ENCODE results near the gene MANSC4. TPM values are rescaled to one million over a fixed set of nuclear protein-coding genes. Genes with fewer than 3 reads are reported as not detected.

Gene MANSC4
- total and polyA plus RNA-seq, 10 of the 15 experiments (the other 5 are each of a cell fraction or from before 2014, with no cell fraction given) = 0.18 to 0.21 (median 0.19) TPM; not detected in 7

- no peaks in the 10 kb centered on the region for H3K9me3 ChIP-seq (replicated peaks; ENCODE audit: control insufficient read depth, insufficient read depth, low read length)
- SMC1A ChIA-PET (ENCODE audit: uncharacterized antibody, unreplicated experiment) = interaction anchor here (0.7 to 4.6 kb wide), 3 partner anchors 10 to 90 kb away, joined by 3 to 70 read pairs (median 3); no protein-coding TSS in a partner anchor
- in situ Hi-C loops (cut with MboI) = no loop called here
- H3K4me1 ChIP-seq (ENCODE audit: control insufficient read depth, insufficient read depth, low read length) = peaks cover 34% of the 10 kb centered on the region
- peak overlapping the region; percentile 61 for H3K27ac ChIP-seq (ENCODE audit: control insufficient read depth, insufficient read depth)
- H3K4me3 ChIP-seq = peak overlapping the region; percentile 26
- H3K9ac ChIP-seq (ENCODE audit: control insufficient read depth, insufficient read depth, low read length) = peak overlapping the region; percentile 37; the same call in 1 of the 2 replicates
- intact Hi-C loops (cut with micrococcal nuclease; ENCODE audit: unreplicated experiment) = loop anchor here (5.0 kb wide), 1 partner anchor 68 kb away; no protein-coding TSS in a partner anchor
- H3K79me2 ChIP-seq (ENCODE audit: control insufficient read depth, insufficient read depth, low read length) = no peaks in the 10 kb centered on the region
- DNase-seq (ENCODE audit: low read depth, low spot score) = peak; percentile 60
- RAD21 ChIA-PET (ENCODE audit: unreplicated experiment) = interaction anchor here (0.9 kb wide), 1 partner anchor 91 kb away, joined by 3 read pairs; no protein-coding TSS in a partner anchor
- no peaks in the 10 kb centered on the region for H4K20me1 ChIP-seq (ENCODE audit: control insufficient read depth, insufficient read depth)
- CTCF ChIA-PET = interaction anchor here (1.2 to 5.5 kb wide), 2 partner anchors 10 to 90 kb away, joined by 4 to 122 read pairs; no protein-coding TSS in a partner anchor
- H2AFZ ChIP-seq (ENCODE audit: control insufficient read depth, low read depth, low read length) = peak overlapping the region; percentile 71
- BruUV-seq (replicated peaks) = no TSS peak
- no peaks in the 10 kb centered on the region for H3K36me3 ChIP-seq (ENCODE audit: control insufficient read depth in 2 of 2, insufficient read depth in 2 of 2, low read length in 1 of 2)
- peak; percentile 70 for ATAC-seq
- 2% methylated on average over 12 of the region's 12 CpGs for WGBS (ENCODE audit: insufficient coverage, insufficient replicate concordance, low lambda C conversion rate, missing lambda C conversion rate)
- peak; percentile 84 for FAIRE-seq
- POLR2A ChIA-PET = no interaction called here
- peak overlapping the region; percentile 94 for H3K4me2 ChIP-seq (ENCODE audit: control insufficient read depth, insufficient read depth)
- H3K27me3 ChIP-seq (replicated peaks in 1 of 2; ENCODE audit: control insufficient read depth in 2 of 2, insufficient read depth in 2 of 2, low read length in 1 of 2) = no peaks in the 10 kb centered on the region; a peak in 1 of 4 replicates
- TF ChIP-seq FOXM1 (IDR thresholded peaks at IDR 0.05; ENCODE audit: low read depth, low read length) (peak; percentile 58), NFIC (IDR thresholded peaks at IDR 0.05; ENCODE audit: low read depth, low read length) (peak; percentile 75), CHD1 (IDR thresholded peaks at IDR 0.05; ENCODE audit: low read depth, low read length) (no peak), TCF12 (IDR thresholded peaks at IDR 0.05; ENCODE audit: low read depth, low read length) (peak; percentile 84), TAF1 (IDR thresholded peaks at IDR 0.05; ENCODE audit: borderline replicate concordance, low read depth, low read length) (peak; percentile 70; the same call in 1 of the 2 replicates), SMAD5 (IDR thresholded peaks at IDR 0.05; ENCODE audit: low read depth) (no peak), CHD4 (IDR thresholded peaks at IDR 0.05) (no peak), TCF3 (IDR thresholded peaks at IDR 0.05; ENCODE audit: borderline replicate concordance, insufficient read depth, low read depth, low read length) (peak; percentile 91), JUNB (IDR thresholded peaks at IDR 0.05) (peak; percentile 64), RUNX3 (IDR thresholded peaks at IDR 0.05; ENCODE audit: low read length) (peak; percentile 88), MEF2A (IDR thresholded peaks at IDR 0.05; ENCODE audit: insufficient read depth, low read depth, low read length) (peak; percentile 45; the same call in 1 of the 2 replicates), CREM (IDR thresholded peaks at IDR 0.05; ENCODE audit: low read depth) (0 out of 2 replicates have a peak, but pooled peaks have one; percentile 30), PAX5 (IDR thresholded peaks at IDR 0.05; ENCODE audit: borderline replicate concordance, low read depth, low read length) (peak; percentile 79; the same call in 1 of the 2 replicates), SIN3A (IDR thresholded peaks at IDR 0.05; ENCODE audit: low read depth, low read length) (no peak), BCL11A (IDR thresholded peaks at IDR 0.05; ENCODE audit: low read depth, low read length) (peak; percentile 38; the same call in 1 of the 2 replicates), REST (IDR thresholded peaks at IDR 0.05; ENCODE audit: low read depth, low read length) (no peak), MTA3 (IDR thresholded peaks at IDR 0.05; ENCODE audit: borderline replicate concordance, low read length) (peak; percentile 36; the same call in 1 of the 2 replicates), EED (IDR thresholded peaks at IDR 0.05; ENCODE audit: low read depth) (peak; percentile 35; the same call in 1 of the 2 replicates), IKZF2 (IDR thresholded peaks at IDR 0.05) (peak; percentile 28 to 43; a peak in 1 of 4 replicates), ETV6 (conservative IDR thresholded peaks at IDR 0.05 in 1 of 2, IDR thresholded peaks at IDR 0.05 in 1 of 2; ENCODE audit: borderline replicate concordance in 1 of 2, low read depth in 1 of 2) (peak in 1 of 2 experiments; percentile 32; a peak in 1 of 4 replicates)
Observed at GRCh38 chr12:27824126-27824842, 44.2 kb upstream of the MANSC4 start.

Measured in GM12878 (cell line).